Tibial nerve (tissue), 3 donors: ENCODE measurements around the gene GPI.

Experiments
- CTCF ChIP-seq, 5 experiments: fragments of 200-600 bp in 3 of 5; fragments of 450-650 bp in 2 of 5; sonication (generic) in 3 of 5; IDR thresholded peaks; one replicate each; pipeline ENCODE4 v1.5.1; 2016 to 2019; ENCODE audit warnings: antibody characterized with exemption in 5 of 5, mild to moderate bottlenecking in 3 of 5, moderate library complexity in 2 of 5
- POLR2A ChIP-seq, 2 donors: fragments of 450-650 bp; IDR thresholded peaks; one replicate each; pipeline ENCODE4 v1.6.1; 2017; ENCODE audit warnings: antibody characterized with exemption in 2 of 2, mild to moderate bottlenecking in 2 of 2, moderate library complexity in 2 of 2

GRCh38 chr19:34383599-34383998, 18.6 kb downstream of the GPI start:
- TF ChIP-seq CTCF (IDR thresholded peaks at IDR 0.05) = no peak
- TF ChIP-seq POLR2A (IDR thresholded peaks at IDR 0.05) = no peak
